Measurements from ENCODE around the gene GOLGB1.

GRCh38 chr3:121660356-121661171 lies 89.0 kb downstream of the GOLGB1 start, which contains the start of gene HCLS1:
- TF ChIP-seq CTCF (IDR thresholded peaks at IDR 0.05) (no peak), POLR2A (IDR thresholded peaks at IDR 0.05) (peak in 1 of 2 donors; percentile 45), EP300 (IDR thresholded peaks at IDR 0.05) (no peak), POLR2AphosphoS5 (IDR thresholded peaks at IDR 0.05) (peak in 3 of 4 donors; percentile 62 to 66 (median 65))
